Stimulated activated CD8-positive, alpha-beta memory T cell treated with anti-CD3 and anti-CD28 coated beads, Interleukin-15, amount 100 ng/mL, for 48 hours (primary cell): ENCODE measurements around the gene LEMD1.
"Not testable (repeated sequence)": the region's sequence is repeated elsewhere in the genome, so short reads cannot be mapped to it uniquely, and the experiment has no call there.

Source experiments
- DNase-seq, 2 donors: peaks; one replicate each; pipeline ENCODE4 v3.0.0-alpha.2; 2020; ENCODE audit warnings: low read depth in 2 of 2

The LEMD1 gene

GRCh38 chr1:205430696-205431305 is 8.9 kb upstream of the LEMD1 start:
- peak in 1 of 2 donors; percentile 32 for DNase-seq

GRCh38 chr1:205429762-205430695 is 8.2 kb upstream of the LEMD1 start:
- DNase-seq: no peak

GRCh38 chr1:205424901-205425600 is 3.2 kb upstream of the LEMD1 start:
- DNase-seq: no peak

DNA sequence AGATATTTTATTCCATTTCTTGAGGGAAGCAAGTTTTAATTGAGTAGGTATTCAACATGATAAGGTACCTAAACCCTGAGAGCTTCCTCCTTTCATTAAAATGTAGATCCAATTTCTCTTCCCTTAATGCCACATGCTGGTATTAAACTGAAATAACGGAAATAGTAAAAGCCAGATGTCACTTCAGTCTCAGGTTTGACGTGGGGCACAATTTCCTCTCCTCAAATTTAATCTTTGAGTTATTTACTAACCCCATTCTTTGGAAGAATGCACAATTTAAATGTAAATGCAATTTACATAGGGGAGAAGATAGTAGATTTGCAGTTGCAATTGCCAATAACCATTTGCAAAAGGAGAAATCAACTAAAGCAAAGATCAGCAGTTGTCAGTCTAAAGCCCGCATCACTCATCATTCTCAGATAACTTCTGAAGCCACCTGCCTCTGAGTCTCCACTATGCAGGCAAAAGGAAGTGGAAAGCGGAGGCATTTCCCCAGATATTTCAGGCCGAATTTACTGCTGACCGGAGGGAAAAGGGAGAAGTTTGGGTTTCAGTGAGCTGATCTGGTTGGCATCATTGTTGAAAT is 2.1 kb upstream of the LEMD1 start:
- no peak for DNase-seq

- no peak for DNase-seq
These were observed 1.3 kb upstream of the LEMD1 start for GRCh38 chr1:205422993-205423642.

DNA sequence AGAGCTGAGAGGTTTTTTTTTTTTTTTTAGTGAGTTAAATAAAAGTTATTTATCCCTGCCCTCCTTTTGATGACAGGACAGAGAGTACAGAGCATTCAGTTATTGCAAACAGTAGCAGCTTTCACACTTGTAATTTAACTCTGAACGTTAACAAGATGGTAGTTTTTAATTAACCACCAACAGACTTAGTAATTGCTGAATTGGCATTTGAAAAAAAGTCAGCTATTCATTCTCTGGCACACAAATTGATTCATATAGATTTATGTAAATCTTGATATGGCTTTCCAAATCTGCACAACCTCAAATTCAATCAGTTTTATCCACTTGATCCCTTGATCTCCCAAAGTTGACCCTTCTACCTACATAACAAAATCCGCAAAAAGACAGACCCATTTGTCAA is 918 bp downstream of the LEMD1 start:
- DNase-seq: no peak

DNA sequence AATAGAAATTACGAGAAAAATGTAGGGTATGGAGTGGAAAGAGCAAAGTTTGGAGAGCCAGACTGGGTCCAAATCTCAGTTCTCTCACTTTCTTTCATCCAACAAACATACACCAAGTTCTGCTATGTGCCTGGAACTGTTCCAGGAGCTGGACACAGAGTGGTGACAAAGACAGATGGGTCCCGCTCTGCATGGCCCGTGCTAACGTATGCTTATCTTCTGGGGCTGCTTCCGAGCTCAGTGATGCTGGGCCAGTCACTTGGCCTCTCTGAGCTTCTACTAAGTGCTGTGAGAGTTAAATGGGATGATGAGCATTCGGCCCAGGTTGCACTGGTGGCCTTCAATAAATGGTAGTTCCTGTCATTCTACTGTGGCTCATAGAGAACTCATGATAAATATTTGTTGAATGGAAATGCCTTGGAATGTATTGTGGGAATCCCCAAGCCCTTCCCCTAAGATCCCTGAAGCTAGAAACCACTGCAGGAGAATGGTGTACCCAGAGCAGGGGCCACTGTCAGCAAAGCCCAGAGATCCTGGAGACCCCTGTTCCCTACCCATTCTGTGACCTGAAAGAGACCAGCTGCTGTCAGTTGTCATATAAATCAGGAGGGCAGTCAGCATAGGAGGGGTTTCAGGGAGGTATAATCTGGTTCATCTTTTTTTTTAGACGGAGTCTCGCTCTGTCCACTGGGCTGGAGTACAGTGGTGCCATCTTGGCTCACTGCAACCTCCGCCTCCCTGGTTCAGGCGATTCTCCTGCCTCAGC is 3.8 kb downstream of the LEMD1 start:
- DNase-seq: no peak

DNA sequence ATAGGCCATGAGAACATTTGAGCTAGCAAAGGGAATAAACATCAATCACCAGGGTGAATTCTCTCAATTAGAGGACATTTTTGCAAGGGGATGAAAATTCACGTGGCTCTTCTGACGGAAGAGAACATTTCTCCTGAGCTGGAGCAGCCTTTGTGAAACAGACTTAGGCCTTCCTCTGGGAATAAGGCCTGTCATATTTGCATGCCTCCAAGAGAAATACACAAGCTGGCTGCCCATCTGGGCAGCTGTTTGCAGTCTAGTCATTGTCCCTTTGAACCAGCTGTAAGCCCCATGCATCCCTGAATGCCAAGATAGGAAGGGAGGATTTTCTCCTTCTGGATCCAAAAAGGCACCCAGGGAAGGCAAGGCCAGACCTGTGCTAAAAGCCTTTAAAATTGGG is 5.5 kb downstream of the LEMD1 start:
- no peak for DNase-seq

GRCh38 chr1:205410581-205411298 is 11.1 kb downstream of the LEMD1 start:
- DNase-seq: no peak

GRCh38 chr1:205407970-205408369 is 13.9 kb downstream of the LEMD1 start:
- DNase-seq: no peak

DNA sequence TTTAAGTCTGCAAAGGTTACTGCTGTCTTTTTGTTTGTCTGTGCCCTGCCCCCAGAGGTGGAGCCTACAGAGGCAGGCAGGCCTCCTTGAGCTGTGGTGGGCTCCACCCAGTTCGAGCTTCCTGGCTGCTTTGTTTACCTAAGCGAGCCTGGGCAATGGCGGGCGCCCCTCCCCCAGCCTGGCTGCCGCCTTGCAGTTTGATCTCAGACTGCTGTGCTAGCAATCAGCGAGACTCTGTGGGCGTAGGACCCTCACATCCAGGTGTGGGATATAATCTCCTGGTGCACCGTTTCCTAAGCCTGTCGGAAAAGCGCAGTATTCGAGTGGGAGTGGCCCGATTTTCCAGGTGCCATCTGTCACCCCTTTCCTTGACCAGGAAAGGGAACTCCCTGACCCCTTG is 15.6 kb downstream of the LEMD1 start:
- DNase-seq: not testable (repeated sequence)

DNA sequence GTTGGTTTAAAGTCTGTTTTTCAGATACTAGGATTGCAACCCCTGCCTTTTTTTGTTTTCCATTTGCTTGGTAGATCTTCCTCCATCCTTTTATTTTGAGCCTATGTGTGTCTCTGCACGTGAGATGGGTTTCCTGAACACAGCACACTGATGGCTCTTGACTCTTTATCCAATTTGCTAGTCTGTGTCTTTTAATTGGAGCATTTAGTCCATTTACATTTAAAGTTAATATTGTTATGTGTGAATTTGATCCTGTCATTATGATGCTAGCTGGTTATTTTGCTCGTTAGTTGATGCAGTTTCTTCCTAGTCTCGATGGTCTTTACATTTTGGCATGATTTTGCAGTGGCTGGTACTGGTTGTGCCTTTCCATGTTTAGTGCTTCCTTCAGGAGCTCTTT is 17.4 kb downstream of the LEMD1 start:
- not testable (repeated sequence) for DNase-seq

- no peak for DNase-seq
These were observed 23.3 kb downstream of the LEMD1 start for GRCh38 chr1:205398586-205398985.

GRCh38 chr1:205396967-205397616 is 24.8 kb downstream of the LEMD1 start:
- no peak for DNase-seq

GRCh38 chr1:205395616-205396015 is 26.2 kb downstream of the LEMD1 start:
- DNase-seq: no peak

DNA sequence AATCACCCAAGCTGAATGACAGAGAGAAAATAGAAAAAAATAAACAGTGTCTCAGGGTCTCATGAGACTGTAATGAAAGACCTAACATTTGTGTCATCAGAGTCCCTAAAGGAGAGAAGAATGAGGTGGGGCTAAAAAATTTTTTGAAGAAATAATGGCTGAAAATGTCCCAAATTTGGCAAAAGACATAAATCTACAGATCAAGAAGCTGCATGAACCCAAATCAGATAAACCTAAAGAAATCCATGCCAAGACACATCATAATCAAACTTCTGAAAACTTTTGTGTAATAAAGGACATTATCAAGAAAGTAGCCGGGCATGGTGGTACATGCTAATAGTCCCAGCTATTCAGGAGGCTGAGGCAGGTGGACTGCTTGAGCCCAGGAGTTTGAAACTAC is 29.2 kb downstream of the LEMD1 start:
- no peak for DNase-seq

- DNase-seq: no peak
These were observed 30.5 kb downstream of the LEMD1 start for GRCh38 chr1:205391386-205391785.

DNA sequence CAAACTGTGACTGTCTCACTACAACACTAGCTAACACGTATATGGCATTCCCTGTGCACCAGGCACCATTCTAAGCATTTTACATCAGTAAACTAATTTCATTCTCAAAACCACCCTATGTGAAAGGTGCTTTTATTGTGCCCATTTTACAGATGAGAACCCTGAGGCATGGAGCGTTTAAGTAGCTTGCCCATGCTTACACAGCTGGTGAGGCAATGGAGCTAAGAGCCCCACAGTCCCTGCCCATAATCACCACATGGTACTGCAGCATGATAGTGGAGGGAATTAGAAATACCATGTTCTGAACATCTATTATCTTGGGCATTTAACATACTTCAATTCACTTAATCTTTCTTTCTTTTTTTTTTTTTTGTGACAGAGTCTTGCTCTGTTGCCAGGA is 34.0 kb downstream of the LEMD1 start:
- no peak for DNase-seq

DNA sequence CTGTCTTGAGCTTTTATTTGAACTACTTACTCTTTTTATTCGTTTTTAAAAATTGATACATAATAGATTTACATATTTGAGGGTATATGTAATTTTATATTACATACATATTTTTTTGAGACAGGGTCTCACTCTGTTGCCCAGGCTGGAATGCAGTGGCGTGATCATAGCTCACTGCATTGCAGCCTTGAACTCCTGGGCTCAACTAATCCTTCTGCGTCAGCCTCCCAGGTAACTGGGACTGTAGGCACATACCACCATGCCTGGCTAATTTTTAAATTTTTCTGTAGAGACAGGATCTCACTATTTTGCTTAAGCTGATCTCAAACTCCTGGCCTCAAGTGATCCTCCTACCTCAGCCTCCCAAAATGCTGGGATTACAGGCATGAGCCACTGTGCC is 38.9 kb downstream of the LEMD1 start:
- DNase-seq: not testable (repeated sequence)

GRCh38 chr1:205382561-205382960 is 39.3 kb downstream of the LEMD1 start:
- no peak for DNase-seq
